ENCODE measurements around the gene ITGB2.
A peak's percentile ranks its signal among the peaks of the same experiment; 100 is the strongest.

Gene ITGB2

GRCh38 chr21:44849616-44850130 lies 71.0 kb downstream of the ITGB2 start:
- TF ChIP-seq, protein P1, sequence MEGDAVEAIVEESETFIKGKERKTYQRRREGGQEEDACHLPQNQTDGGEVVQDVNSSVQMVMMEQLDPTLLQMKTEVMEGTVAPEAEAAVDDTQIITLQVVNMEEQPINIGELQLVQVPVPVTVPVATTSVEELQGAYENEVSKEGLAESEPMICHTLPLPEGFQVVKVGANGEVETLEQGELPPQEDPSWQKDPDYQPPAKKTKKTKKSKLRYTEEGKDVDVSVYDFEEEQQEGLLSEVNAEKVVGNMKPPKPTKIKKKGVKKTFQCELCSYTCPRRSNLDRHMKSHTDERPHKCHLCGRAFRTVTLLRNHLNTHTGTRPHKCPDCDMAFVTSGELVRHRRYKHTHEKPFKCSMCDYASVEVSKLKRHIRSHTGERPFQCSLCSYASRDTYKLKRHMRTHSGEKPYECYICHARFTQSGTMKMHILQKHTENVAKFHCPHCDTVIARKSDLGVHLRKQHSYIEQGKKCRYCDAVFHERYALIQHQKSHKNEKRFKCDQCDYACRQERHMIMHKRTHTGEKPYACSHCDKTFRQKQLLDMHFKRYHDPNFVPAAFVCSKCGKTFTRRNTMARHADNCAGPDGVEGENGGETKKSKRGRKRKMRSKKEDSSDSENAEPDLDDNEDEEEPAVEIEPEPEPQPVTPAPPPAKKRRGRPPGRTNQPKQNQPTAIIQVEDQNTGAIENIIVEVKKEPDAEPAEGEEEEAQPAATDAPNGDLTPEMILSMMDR (IDR thresholded peaks at IDR 0.05; ENCODE audit: low read length, missing control alignments) = no peak
- DNase-seq (ENCODE audit: low read depth) = no peak

GRCh38 chr21:44848821-44849521 lies 71.7 kb downstream of the ITGB2 start:
- no peak for DNase-seq (ENCODE audit: low read depth)
- H3K4me3 ChIP-seq (replicated peaks; ENCODE audit: low read depth, low read length) = no peak overlapping the region
- TF ChIP-seq, protein P1 (IDR thresholded peaks at IDR 0.05; ENCODE audit: low read length, missing control alignments) = no peak

More at GRCh38 chr21:44849616-44850130, 71.0 kb downstream of the ITGB2 start:
- H3K4me3 ChIP-seq (replicated peaks; ENCODE audit: low read depth, low read length) = no peak overlapping the region

DNA sequence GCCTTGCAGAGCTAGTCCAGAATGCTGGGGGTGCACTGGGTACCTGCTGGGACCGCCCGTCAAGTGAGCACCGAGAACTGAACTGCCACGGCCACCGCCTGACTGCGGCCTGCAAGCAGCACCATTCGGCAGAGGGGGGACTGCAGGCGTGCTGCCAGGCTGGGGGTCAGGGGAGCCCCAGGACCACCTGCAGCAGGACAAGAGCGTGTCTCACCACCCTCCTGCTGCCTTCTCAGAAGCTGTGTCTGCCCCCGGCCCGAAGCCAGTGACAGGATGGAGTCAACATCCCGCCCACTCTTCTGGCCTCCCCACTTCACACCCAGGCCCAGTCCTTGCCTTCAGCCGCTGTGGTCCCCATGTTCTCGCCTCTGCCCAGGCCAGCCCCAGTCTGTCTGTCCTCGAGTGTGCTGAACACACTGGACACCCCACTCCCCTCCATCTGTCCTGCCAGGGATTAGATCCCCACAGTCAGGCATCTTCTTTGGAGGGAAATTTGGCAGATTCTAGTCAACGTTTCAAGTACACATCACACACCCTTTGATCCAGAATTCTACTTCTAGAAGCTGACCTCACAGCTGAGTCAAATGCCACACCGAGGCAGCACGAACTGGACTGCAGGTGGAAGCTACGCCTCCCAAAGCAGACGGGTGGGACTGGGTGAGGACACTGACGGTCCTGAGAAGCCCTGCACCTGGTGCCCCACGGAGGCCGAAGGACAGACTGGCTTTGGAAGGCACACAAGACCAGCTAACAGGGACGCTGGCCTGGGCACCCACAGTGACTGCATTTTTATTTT lies 73.2 kb downstream of the ITGB2 start:
- H3K4me3 ChIP-seq (replicated peaks; ENCODE audit: low read depth, low read length) = no peak overlapping the region
- TF ChIP-seq, protein P1 (IDR thresholded peaks at IDR 0.05; ENCODE audit: low read length, missing control alignments) = no peak
- DNase-seq (ENCODE audit: low read depth) = no peak

DNA sequence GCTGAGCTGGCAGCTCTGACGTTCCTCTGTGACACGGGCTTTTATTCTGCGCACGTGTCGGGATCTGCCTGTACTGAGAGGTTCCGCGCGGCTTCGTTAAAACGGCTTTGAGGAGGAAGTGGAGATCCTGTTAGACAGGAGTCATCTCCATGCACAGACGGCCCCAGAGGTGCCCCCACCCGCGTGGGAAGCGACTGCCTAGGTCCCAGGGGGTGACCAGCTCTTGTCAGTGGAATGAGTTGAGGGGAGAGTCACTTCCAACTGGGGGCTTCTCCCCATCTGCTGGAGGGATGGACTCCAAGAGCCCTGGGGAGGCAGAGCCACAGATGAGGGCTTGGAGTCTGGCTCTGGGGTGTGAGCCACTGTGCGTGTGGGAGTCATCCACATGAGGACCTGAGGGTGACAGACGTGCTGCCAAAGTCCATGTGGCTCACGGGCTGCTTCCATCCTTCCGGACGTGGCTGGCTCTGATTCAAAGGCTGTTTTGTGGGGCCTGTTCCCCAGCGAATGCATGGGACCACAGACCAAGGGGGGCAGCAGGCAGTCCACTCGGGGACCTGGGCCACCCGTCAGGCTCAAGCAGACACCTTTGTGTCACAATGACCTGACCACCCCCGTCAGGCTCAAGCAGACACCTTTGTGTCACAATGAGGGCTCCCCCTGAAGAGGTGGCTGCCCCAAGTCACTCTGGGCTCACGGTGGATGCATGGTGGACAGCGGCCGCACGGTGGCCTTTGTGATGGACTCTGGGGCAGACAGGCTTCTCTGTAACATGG lies 74.0 kb downstream of the ITGB2 start:
- DNase-seq (ENCODE audit: low read depth) = peak; percentile 35
- no peak overlapping the region for H3K4me3 ChIP-seq (replicated peaks; ENCODE audit: low read depth, low read length)
- TF ChIP-seq, protein P1 (IDR thresholded peaks at IDR 0.05; ENCODE audit: low read length, missing control alignments) = no peak

DNA sequence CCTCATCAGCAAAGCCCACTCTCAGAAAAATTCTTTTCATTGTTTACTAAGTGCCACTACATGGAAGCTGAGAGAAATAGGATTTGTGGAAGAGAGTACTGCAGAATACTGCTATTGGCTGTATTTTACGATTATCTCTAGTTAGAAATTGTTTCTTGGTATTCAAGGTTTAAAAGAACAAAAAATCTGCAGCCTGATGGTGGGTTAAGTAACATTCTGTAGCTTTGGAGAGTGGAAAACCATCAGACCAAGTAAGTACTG lies 74.5 kb downstream of the ITGB2 start:
- H3K4me3 ChIP-seq (replicated peaks; ENCODE audit: low read depth, low read length) = peak overlapping the region; percentile 42
- TF ChIP-seq, protein P1 (IDR thresholded peaks at IDR 0.05; ENCODE audit: low read length, missing control alignments) = no peak
- no peak for DNase-seq (ENCODE audit: low read depth)

DNA sequence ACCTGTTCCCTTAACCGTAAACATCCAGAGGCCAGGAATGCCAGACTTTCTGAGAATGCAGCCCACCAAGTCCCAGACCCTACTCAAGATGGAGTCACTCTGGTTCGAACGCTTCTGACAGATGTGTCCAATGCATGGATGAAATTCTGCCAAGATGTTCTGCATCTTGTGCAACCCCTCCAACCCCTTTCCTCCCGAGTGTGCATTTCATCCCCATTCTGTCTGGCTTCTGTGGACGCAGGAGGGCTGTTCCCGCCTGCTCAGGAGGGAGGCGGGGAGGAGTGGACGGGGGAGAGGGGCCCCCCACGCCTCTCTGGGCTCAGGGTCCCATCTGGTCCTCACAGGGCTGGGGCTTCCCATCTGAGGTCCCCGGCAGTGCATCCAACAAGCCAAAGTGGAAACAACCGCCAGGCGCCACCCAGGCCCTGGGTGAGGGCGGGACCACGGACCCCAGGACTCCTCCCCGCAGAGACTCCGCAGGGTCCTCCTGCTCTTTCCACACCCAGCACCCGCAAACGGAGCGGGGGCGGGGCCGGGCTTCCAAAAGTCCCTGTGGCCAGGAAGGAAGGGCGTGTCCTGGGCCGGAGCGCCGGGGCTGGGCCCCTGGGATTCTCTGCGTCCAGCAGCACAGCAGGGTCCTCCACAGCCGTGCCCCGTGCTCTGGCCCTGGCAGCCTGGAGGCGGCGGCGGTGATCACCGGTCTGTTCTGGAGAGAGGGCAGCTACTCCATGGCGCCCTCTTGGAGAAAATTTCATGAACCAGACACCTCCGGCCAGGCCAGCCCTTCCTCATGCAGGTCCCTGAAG lies 75.1 kb downstream of the ITGB2 start:
- TF ChIP-seq, protein P1 (IDR thresholded peaks at IDR 0.05; ENCODE audit: low read length, missing control alignments) = peak; percentile 32
- H3K4me3 ChIP-seq (replicated peaks; ENCODE audit: low read depth, low read length) = peak overlapping the region; percentile 42
- DNase-seq (ENCODE audit: low read depth) = peak; percentile 64
